Measurements from ENCODE around the gene UBE2J2.

DNA sequence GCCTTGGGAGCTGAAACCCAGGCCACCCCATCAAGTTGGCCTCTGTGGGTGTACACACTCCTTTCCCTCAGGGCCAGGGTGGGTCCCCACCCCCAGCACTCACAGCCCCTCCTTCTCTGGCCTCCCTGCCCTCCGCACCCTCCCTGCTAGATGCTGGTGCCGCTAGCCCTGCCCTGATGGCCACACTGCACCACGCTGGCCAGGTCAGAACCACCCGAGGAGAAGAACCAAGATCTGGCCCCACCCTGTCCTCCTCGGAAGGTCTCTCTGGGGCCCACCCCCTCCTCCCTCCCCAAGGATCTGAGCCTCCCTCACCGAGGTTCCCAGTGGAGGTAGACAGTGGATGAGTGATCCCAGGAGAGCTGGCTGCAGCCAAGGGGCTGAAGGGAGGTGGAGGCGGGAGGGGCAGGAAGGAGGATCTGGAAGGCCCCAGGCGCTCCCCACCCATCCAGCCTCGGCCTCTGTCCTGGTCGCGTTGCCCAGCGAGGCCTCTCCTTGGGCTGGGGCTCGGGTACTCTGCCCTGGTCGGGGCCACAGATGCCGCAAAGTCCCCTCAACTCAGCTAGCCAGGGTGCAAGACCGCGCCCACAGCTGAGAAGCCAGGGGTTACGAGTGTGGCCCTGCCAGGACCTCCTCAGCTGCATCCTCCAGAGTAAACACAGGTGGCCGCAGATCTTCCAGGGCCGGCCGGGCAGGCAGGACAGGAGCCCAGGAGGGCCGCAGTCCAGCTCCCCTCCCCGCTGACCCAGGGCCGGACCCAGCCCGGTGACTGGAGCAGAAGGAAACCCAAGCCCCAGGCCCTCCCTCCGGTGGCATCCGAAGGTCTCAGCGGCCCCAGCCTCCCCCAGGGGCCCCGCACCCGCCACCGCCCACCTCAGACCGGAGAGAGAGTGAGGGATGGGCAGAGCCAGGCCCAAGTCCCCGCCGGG, 36.4 kb downstream of the UBE2J2 start:
- TF ChIP-seq CTCF (IDR thresholded peaks at IDR 0.05) (no peak), POLR2AphosphoS5 (IDR thresholded peaks at IDR 0.05) (no peak), POLR2A (IDR thresholded peaks at IDR 0.05) (no peak)

Data from suprapubic skin (tissue), 4 donors.